MM.1S (cell line): Measurements from ENCODE around the gene ENTPD6.

Experiments used
- EZH2 ChIP-seq: fragments of 300-600 bp; sonication (generic); optimal IDR thresholded peaks from 2 replicates; pipeline ENCODE3; 2017; ENCODE audit warnings: low read depth, mild to moderate bottlenecking, antibody characterized with exemption, low read length, mixed read lengths
- EZH2phosphoT487 ChIP-seq: fragments of 300-600 bp; sonication (generic); IDR thresholded peaks from 2 replicates; pipeline ENCODE4 v1.6.1; 2018; ENCODE audit warnings: antibody characterized with exemption, low read length
- TF ChIP-seq, protein P1 (sequence below): fragments of 300-600 bp; sonication (generic); IDR thresholded peaks from 2 replicates; pipeline ENCODE4 v1.5.1; 2016; ENCODE audit warnings: antibody characterized with exemption, low read length, mixed read lengths

DNA sequence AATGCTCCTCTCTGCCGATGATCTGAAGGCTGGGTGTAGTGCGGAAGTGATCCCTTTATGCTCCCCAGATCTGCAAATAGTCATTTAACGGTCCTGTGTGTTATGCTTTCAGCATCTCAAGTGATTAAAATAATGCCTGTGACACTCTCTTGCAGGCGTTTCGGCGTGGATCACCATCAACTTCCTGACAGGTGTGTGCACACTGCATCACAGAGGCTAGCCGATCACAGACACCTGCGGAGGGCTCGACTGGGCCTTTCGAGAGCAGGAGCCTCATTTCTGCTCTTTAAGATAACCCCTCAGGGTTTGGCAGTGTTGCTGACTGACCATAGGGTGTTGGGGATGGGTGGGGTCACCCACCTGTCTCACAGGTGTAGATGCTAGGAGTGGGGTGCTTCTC is 20.0 kb downstream of the ENTPD6 start:
- TF ChIP-seq, protein P1, sequence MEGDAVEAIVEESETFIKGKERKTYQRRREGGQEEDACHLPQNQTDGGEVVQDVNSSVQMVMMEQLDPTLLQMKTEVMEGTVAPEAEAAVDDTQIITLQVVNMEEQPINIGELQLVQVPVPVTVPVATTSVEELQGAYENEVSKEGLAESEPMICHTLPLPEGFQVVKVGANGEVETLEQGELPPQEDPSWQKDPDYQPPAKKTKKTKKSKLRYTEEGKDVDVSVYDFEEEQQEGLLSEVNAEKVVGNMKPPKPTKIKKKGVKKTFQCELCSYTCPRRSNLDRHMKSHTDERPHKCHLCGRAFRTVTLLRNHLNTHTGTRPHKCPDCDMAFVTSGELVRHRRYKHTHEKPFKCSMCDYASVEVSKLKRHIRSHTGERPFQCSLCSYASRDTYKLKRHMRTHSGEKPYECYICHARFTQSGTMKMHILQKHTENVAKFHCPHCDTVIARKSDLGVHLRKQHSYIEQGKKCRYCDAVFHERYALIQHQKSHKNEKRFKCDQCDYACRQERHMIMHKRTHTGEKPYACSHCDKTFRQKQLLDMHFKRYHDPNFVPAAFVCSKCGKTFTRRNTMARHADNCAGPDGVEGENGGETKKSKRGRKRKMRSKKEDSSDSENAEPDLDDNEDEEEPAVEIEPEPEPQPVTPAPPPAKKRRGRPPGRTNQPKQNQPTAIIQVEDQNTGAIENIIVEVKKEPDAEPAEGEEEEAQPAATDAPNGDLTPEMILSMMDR: no peak
- no peak for TF ChIP-seq EZH2phosphoT487
- no peak for TF ChIP-seq EZH2
